Ovary (tissue), 3 donors: ENCODE data around the gene CHRNA5.

ENCODE experiments used
- CTCF ChIP-seq, 3 donors: fragments of 450-650 bp in 2 of 3; fragments of 200-600 bp in 1 of 3; IDR thresholded peaks; one replicate each; pipeline versions ENCODE4 v1.5.1 to v1.8.0; 2016 to 2022; ENCODE audit warnings: antibody characterized with exemption in 3 of 3, mild to moderate bottlenecking in 1 of 3
- EP300 ChIP-seq: sonication (generic); formaldehyde crosslinking; IDR thresholded peaks from one replicate; pipeline ENCODE4 v1.6.1; 2017; ENCODE audit warnings: antibody characterized with exemption
- POLR2A ChIP-seq: fragments of 450-650 bp; IDR thresholded peaks from one replicate; pipeline ENCODE4 v1.6.1; 2017; ENCODE audit warnings: antibody characterized with exemption, mild to moderate bottlenecking, moderate library complexity
- donor health status: DM: no; HTN: no; CAD: no.

- no peak for TF ChIP-seq CTCF (IDR thresholded peaks at IDR 0.05)
- no peak for TF ChIP-seq POLR2A
- no peak for TF ChIP-seq EP300
Measured at GRCh38 chr15:78570710-78571109, 5.4 kb downstream of the CHRNA5 start.
